ENCODE data around the gene BCORL1.

The BCORL1 gene
- total RNA-seq, result 6.2 to 13.0 (median 11.8) reads per million in 3 donors

- Histone ChIP-seq H3K9me3 (ENCODE audit: control insufficient read depth, low read length) (no peaks in the 10 kb centered on the region), H3K27me3 (replicated peaks; ENCODE audit: control insufficient read depth, insufficient read depth, low read length, poor library complexity, severe bottlenecking) (no peaks in the 10 kb centered on the region), H3K27ac (ENCODE audit: insufficient read depth, low read length, poor library complexity, severe bottlenecking) (peak within 1 kb of the TSS; percentile 53), H3K4me1 (ENCODE audit: control insufficient read depth, insufficient read depth, low read length, poor library complexity, severe bottlenecking) (peaks cover 2% of the 10 kb centered on the region), H3K4me3 (ENCODE audit: insufficient read depth, low read depth, low read length, poor library complexity, severe bottlenecking) (peak within 1 kb of the TSS; percentile 60), H3K36me3 (ENCODE audit: control insufficient read depth, insufficient read depth, low read length) (no peaks in the 10 kb centered on the region)
- peak; percentile 80 to 85 (median 83) for DNase-seq
Measured at GRCh38 chrX:129982300-129983251, at the start of gene BCORL1. BCORL1 (plus strand) TSS chrX:129982635; CDS start chrX:130005232, 22,597 bp downstream.

GRCh38 chrX:129932821-129933321, 49.6 kb upstream of the BCORL1 start:
- no peak overlapping the region for H3K27ac ChIP-seq (ENCODE audit: insufficient read depth, low read length, poor library complexity, severe bottlenecking)
- H3K27me3 ChIP-seq (replicated peaks; ENCODE audit: control insufficient read depth, insufficient read depth, low read length, poor library complexity, severe bottlenecking), result no peaks in the 10 kb centered on the region
- H3K4me3 ChIP-seq (ENCODE audit: insufficient read depth, low read depth, low read length, poor library complexity, severe bottlenecking), result peak overlapping the region; percentile 25
- no peaks in the 10 kb centered on the region for H3K9me3 ChIP-seq (ENCODE audit: control insufficient read depth, low read length)
- no peak for DNase-seq
- H3K4me1 ChIP-seq (ENCODE audit: control insufficient read depth, insufficient read depth, low read length, poor library complexity, severe bottlenecking), result no peaks in the 10 kb centered on the region
- H3K36me3 ChIP-seq (ENCODE audit: control insufficient read depth, insufficient read depth, low read length), result no peaks in the 10 kb centered on the region

GRCh38 chrX:129933700-129934099, 48.7 kb upstream of the BCORL1 start:
- H3K4me1 ChIP-seq (ENCODE audit: control insufficient read depth, insufficient read depth, low read length, poor library complexity, severe bottlenecking), result no peaks in the 10 kb centered on the region
- no peaks in the 10 kb centered on the region for H3K36me3 ChIP-seq (ENCODE audit: control insufficient read depth, insufficient read depth, low read length)
- no peak overlapping the region for H3K4me3 ChIP-seq (ENCODE audit: insufficient read depth, low read depth, low read length, poor library complexity, severe bottlenecking)
- H3K27me3 ChIP-seq (replicated peaks; ENCODE audit: control insufficient read depth, insufficient read depth, low read length, poor library complexity, severe bottlenecking), result no peaks in the 10 kb centered on the region
- H3K9me3 ChIP-seq (ENCODE audit: control insufficient read depth, low read length), result no peaks in the 10 kb centered on the region
- H3K27ac ChIP-seq (ENCODE audit: insufficient read depth, low read length, poor library complexity, severe bottlenecking), result no peak overlapping the region
- DNase-seq, result no peak

- H3K27ac ChIP-seq (ENCODE audit: insufficient read depth, low read length, poor library complexity, severe bottlenecking), result no peak overlapping the region
- H3K4me3 ChIP-seq (ENCODE audit: insufficient read depth, low read depth, low read length, poor library complexity, severe bottlenecking), result no peak overlapping the region
- H3K9me3 ChIP-seq (ENCODE audit: control insufficient read depth, low read length), result no peaks in the 10 kb centered on the region
- DNase-seq, result no peak
- H3K36me3 ChIP-seq (ENCODE audit: control insufficient read depth, insufficient read depth, low read length), result no peaks in the 10 kb centered on the region
- H3K27me3 ChIP-seq (replicated peaks; ENCODE audit: control insufficient read depth, insufficient read depth, low read length, poor library complexity, severe bottlenecking), result no peaks in the 10 kb centered on the region
- H3K4me1 ChIP-seq (ENCODE audit: control insufficient read depth, insufficient read depth, low read length, poor library complexity, severe bottlenecking), result no peaks in the 10 kb centered on the region
Measured at GRCh38 chrX:129934461-129934860, 48.0 kb upstream of the BCORL1 start.

- Histone ChIP-seq H3K27me3 (replicated peaks; ENCODE audit: control insufficient read depth, insufficient read depth, low read length, poor library complexity, severe bottlenecking) (no peaks in the 10 kb centered on the region), H3K36me3 (ENCODE audit: control insufficient read depth, insufficient read depth, low read length) (no peaks in the 10 kb centered on the region), H3K4me1 (ENCODE audit: control insufficient read depth, insufficient read depth, low read length, poor library complexity, severe bottlenecking) (no peaks in the 10 kb centered on the region), H3K9me3 (ENCODE audit: control insufficient read depth, low read length) (no peaks in the 10 kb centered on the region), H3K4me3 (ENCODE audit: insufficient read depth, low read depth, low read length, poor library complexity, severe bottlenecking) (no peak overlapping the region), H3K27ac (ENCODE audit: insufficient read depth, low read length, poor library complexity, severe bottlenecking) (no peak overlapping the region)
- DNase-seq, result no peak
Measured at GRCh38 chrX:129934952-129935351, 47.5 kb upstream of the BCORL1 start.

- Histone ChIP-seq H3K27ac (ENCODE audit: insufficient read depth, low read length, poor library complexity, severe bottlenecking) (no peak overlapping the region), H3K27me3 (replicated peaks; ENCODE audit: control insufficient read depth, insufficient read depth, low read length, poor library complexity, severe bottlenecking) (no peaks in the 10 kb centered on the region), H3K4me3 (ENCODE audit: insufficient read depth, low read depth, low read length, poor library complexity, severe bottlenecking) (no peak overlapping the region), H3K36me3 (ENCODE audit: control insufficient read depth, insufficient read depth, low read length) (no peaks in the 10 kb centered on the region), H3K9me3 (ENCODE audit: control insufficient read depth, low read length) (no peaks in the 10 kb centered on the region), H3K4me1 (ENCODE audit: control insufficient read depth, insufficient read depth, low read length, poor library complexity, severe bottlenecking) (no peaks in the 10 kb centered on the region)
- no peak for DNase-seq
Measured at GRCh38 chrX:129938081-129938480, 44.4 kb upstream of the BCORL1 start.

GRCh38 chrX:129939986-129940385, 42.4 kb upstream of the BCORL1 start:
- DNase-seq, result no peak
- no peaks in the 10 kb centered on the region for H3K9me3 ChIP-seq (ENCODE audit: control insufficient read depth, low read length)
- H3K36me3 ChIP-seq (ENCODE audit: control insufficient read depth, insufficient read depth, low read length), result no peaks in the 10 kb centered on the region
- no peaks in the 10 kb centered on the region for H3K27me3 ChIP-seq (replicated peaks; ENCODE audit: control insufficient read depth, insufficient read depth, low read length, poor library complexity, severe bottlenecking)
- no peak overlapping the region for H3K4me3 ChIP-seq (ENCODE audit: insufficient read depth, low read depth, low read length, poor library complexity, severe bottlenecking)
- H3K27ac ChIP-seq (ENCODE audit: insufficient read depth, low read length, poor library complexity, severe bottlenecking), result no peak overlapping the region
- no peaks in the 10 kb centered on the region for H3K4me1 ChIP-seq (ENCODE audit: control insufficient read depth, insufficient read depth, low read length, poor library complexity, severe bottlenecking)

- no peak overlapping the region for H3K4me3 ChIP-seq (ENCODE audit: insufficient read depth, low read depth, low read length, poor library complexity, severe bottlenecking)
- DNase-seq, result no peak
- H3K4me1 ChIP-seq (ENCODE audit: control insufficient read depth, insufficient read depth, low read length, poor library complexity, severe bottlenecking), result no peaks in the 10 kb centered on the region
- no peaks in the 10 kb centered on the region for H3K9me3 ChIP-seq (ENCODE audit: control insufficient read depth, low read length)
- no peaks in the 10 kb centered on the region for H3K27me3 ChIP-seq (replicated peaks; ENCODE audit: control insufficient read depth, insufficient read depth, low read length, poor library complexity, severe bottlenecking)
- no peak overlapping the region for H3K27ac ChIP-seq (ENCODE audit: insufficient read depth, low read length, poor library complexity, severe bottlenecking)
- H3K36me3 ChIP-seq (ENCODE audit: control insufficient read depth, insufficient read depth, low read length), result no peaks in the 10 kb centered on the region
Measured at GRCh38 chrX:129940721-129941120, 41.7 kb upstream of the BCORL1 start.

- Histone ChIP-seq H3K4me3 (ENCODE audit: insufficient read depth, low read depth, low read length, poor library complexity, severe bottlenecking) (no peak overlapping the region), H3K4me1 (ENCODE audit: control insufficient read depth, insufficient read depth, low read length, poor library complexity, severe bottlenecking) (no peaks in the 10 kb centered on the region), H3K36me3 (ENCODE audit: control insufficient read depth, insufficient read depth, low read length) (no peaks in the 10 kb centered on the region), H3K27me3 (replicated peaks; ENCODE audit: control insufficient read depth, insufficient read depth, low read length, poor library complexity, severe bottlenecking) (no peaks in the 10 kb centered on the region), H3K27ac (ENCODE audit: insufficient read depth, low read length, poor library complexity, severe bottlenecking) (no peak overlapping the region), H3K9me3 (ENCODE audit: control insufficient read depth, low read length) (no peaks in the 10 kb centered on the region)
- DNase-seq, result no peak
Measured at GRCh38 chrX:129945131-129945530, 37.3 kb upstream of the BCORL1 start.

GRCh38 chrX:129953334-129953648, 29.1 kb upstream of the BCORL1 start:
- Histone ChIP-seq H3K27ac (ENCODE audit: insufficient read depth, low read length, poor library complexity, severe bottlenecking) (no peak overlapping the region), H3K4me3 (ENCODE audit: insufficient read depth, low read depth, low read length, poor library complexity, severe bottlenecking) (peak overlapping the region; percentile 62)
- DNase-seq, result no peak

More at GRCh38 chrX:129953334-129953648, 29.1 kb upstream of the BCORL1 start:
- H3K36me3 ChIP-seq (ENCODE audit: control insufficient read depth, insufficient read depth, low read length), result no peaks in the 10 kb centered on the region
- H3K4me1 ChIP-seq (ENCODE audit: control insufficient read depth, insufficient read depth, low read length, poor library complexity, severe bottlenecking), result peaks cover 3% of the 10 kb centered on the region
- H3K27me3 ChIP-seq (replicated peaks; ENCODE audit: control insufficient read depth, insufficient read depth, low read length, poor library complexity, severe bottlenecking), result no peaks in the 10 kb centered on the region
- H3K9me3 ChIP-seq (ENCODE audit: control insufficient read depth, low read length), result no peaks in the 10 kb centered on the region
